Neural progenitor cell (in vitro differentiated cells): ENCODE data around the gene TOR4A.

Experiments used
- CTCF ChIP-seq: fragments of 200-600 bp; sonication (generic); IDR thresholded peaks from 2 replicates; pipeline ENCODE4 v1.5.1; 2017; ENCODE audit warnings: antibody characterized with exemption, mild to moderate bottlenecking
- EZH2 ChIP-seq: fragments of 200-600 bp; sonication (generic); IDR thresholded peaks from 2 replicates; pipeline ENCODE4 v1.6.1; 2017; ENCODE audit warnings: antibody characterized with exemption, mild to moderate bottlenecking, moderate library complexity
- EZH2phosphoT487 ChIP-seq: fragments of 200-600 bp; sonication (generic); IDR thresholded peaks from 2 replicates; pipeline ENCODE4 v1.6.1; 2017; ENCODE audit warnings: antibody characterized with exemption

DNA sequence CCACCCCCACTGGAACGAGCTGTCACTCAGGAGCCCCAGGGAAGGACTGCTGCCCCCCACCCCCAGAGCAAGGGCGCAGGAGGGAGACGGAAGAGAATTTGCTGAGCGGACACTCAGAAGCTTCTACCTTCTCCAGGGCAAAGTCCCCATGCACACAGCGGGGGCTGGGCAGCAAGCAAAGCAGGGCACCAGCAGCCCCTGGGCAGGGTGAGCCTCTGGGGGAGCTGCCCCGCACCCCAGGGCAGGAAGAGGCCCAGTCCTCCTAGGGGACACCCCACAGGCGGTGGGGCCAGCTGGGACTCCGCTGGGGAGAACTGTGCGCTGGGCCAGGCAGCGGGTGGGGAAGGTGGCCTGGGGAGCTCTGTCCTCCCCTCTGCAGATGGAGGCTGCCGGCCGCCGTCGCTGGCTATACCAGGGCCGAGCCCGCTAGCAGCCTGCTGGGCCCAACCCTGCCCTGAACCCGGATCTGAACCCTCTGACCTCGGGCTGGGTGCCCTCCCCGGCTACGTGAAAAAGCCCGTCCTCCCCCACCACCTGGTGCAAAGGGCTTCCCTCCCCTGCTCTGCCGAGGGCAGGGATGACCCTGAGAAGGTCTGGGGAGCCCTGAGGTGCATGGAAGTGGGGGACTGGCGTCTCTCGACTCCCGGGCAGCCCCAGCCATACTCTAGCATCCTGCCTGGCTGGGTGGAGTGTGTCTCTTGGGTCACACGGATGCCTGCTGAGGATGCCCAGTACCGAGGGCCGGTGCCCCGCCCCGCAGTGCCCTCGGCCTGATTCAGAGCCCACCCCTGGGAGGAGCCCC is 47.4 kb upstream of the TOR4A start:
- TF ChIP-seq CTCF (no peak), EZH2 (no peak), EZH2phosphoT487 (no peak)
